Esophagus muscularis mucosa (tissue), 4 donors: ENCODE measurements around the gene UBTF.

ENCODE experiments used
- EP300 ChIP-seq: sonication (generic); formaldehyde crosslinking; IDR thresholded peaks from one replicate; pipeline ENCODE4 v1.6.1; 2017; ENCODE audit warnings: antibody characterized with exemption
- POLR2A ChIP-seq: fragments of 450-650 bp; IDR thresholded peaks from one replicate; pipeline ENCODE4 v1.6.1; 2017; ENCODE audit warnings: antibody characterized with exemption, moderate library complexity, mild to moderate bottlenecking, low read depth
- TF ChIP-seq, protein P1 (sequence below), 3 experiments: fragments of 200-600 bp in 2 of 3; fragments of 450-650 bp in 1 of 3; sonication (generic) in 2 of 3; IDR thresholded peaks; one replicate each; pipeline ENCODE4 v1.5.1; 2017 to 2019; ENCODE audit warnings: antibody characterized with exemption in 3 of 3, mild to moderate bottlenecking in 2 of 3, moderate library complexity in 1 of 3

DNA sequence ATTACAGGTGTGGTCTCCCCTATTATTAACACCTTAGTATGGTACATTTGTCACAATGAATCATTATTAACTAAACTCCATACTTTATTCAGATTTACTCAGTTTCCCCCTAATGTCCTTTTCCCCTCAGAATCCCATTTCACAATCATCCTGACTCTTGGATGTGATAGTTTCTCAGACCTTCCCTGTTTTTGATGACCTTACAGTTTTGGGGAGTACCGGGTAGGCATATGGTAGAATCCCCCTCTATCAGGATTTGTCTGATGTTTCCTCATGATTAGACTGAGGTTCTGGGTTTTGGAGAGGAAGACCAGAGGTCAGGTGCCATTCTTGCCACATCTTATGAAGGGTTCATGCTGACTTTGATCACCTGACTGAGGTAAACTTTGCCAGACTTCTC is 55.0 kb downstream of the UBTF start:
- TF ChIP-seq, protein P1, sequence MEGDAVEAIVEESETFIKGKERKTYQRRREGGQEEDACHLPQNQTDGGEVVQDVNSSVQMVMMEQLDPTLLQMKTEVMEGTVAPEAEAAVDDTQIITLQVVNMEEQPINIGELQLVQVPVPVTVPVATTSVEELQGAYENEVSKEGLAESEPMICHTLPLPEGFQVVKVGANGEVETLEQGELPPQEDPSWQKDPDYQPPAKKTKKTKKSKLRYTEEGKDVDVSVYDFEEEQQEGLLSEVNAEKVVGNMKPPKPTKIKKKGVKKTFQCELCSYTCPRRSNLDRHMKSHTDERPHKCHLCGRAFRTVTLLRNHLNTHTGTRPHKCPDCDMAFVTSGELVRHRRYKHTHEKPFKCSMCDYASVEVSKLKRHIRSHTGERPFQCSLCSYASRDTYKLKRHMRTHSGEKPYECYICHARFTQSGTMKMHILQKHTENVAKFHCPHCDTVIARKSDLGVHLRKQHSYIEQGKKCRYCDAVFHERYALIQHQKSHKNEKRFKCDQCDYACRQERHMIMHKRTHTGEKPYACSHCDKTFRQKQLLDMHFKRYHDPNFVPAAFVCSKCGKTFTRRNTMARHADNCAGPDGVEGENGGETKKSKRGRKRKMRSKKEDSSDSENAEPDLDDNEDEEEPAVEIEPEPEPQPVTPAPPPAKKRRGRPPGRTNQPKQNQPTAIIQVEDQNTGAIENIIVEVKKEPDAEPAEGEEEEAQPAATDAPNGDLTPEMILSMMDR (IDR thresholded peaks at IDR 0.05), result no peak
- no peak for TF ChIP-seq EP300
- no peak for TF ChIP-seq POLR2A
